SK-N-SH (cell line): ENCODE data around the gene CFAP107.

ENCODE experiments used
- FOSL2 ChIP-seq: IDR thresholded peaks from 2 replicates; pipeline ENCODE4 v1.4.0; 2012; ENCODE audit warnings: low read depth, mild to moderate bottlenecking, moderate library complexity, borderline replicate concordance
- JUND ChIP-seq: IDR thresholded peaks from 2 replicates; pipeline ENCODE4 v1.4.0; 2012
- TF ChIP-seq, protein P1 (sequence below): IDR thresholded peaks from 2 replicates; pipeline ENCODE4 v1.4.0; 2012; ENCODE audit warnings: low read depth

DNA sequence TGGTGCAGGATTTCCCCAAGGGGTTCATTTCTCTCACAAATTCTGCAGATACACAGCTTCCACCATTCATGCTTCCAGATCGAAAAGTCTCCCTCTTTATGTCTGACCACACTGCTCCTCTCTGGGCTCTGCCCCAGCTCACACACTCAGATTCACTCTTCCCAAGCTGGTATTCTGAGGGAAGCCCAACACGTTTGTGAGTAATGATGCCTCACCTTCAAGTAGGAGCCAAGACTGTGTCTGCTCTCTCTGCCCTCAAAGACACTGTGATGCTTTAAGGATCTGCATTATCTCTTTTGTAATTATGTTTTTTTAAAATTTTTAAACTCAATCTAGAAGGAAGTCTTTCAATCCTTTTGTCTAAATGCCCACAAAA, 65.4 kb downstream of the CFAP107 start:
- TF ChIP-seq JUND (no peak), FOSL2 (no peak)
- TF ChIP-seq, protein P1, sequence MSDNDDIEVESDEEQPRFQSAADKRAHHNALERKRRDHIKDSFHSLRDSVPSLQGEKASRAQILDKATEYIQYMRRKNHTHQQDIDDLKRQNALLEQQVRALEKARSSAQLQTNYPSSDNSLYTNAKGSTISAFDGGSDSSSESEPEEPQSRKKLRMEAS: no peak
